ENCODE results near the gene VGLL2. TPM values are rescaled to one million over a fixed set of nuclear protein-coding genes. Genes with fewer than 3 reads are reported as not detected.

Gene VGLL2
- polyA plus RNA-seq, 1 of the 3 experiments (the other 2 are of a cell fraction), result 0.02 TPM

- TF ChIP-seq REST (IDR thresholded peaks at IDR 0.05; ENCODE audit: low read depth, low read length) (no peak), RCOR1 (IDR thresholded peaks at IDR 0.05; ENCODE audit: low read length) (no peak)
Measured at GRCh38 chr6:117307655-117308054, 42.3 kb downstream of the VGLL2 start (continued).

- Histone ChIP-seq H2AFZ (ENCODE audit: low read depth) (no peak overlapping the region), H3K27ac (ENCODE audit: low read depth in 2 of 2, low read length in 1 of 2) (no peak overlapping the region), H3K4me2 (no peak overlapping the region), H3F3A (replicated peaks; ENCODE audit: insufficient read depth) (no peaks in the 10 kb centered on the region), H3K9ac (no peak overlapping the region), H3K79me2 (ENCODE audit: insufficient read depth) (no peaks in the 10 kb centered on the region), H3K4me3 (ENCODE audit: low read depth in 2 of 2, low read length in 1 of 2) (no peak overlapping the region), H3K27me3 (ENCODE audit: insufficient read depth) (no peaks in the 10 kb centered on the region), H3K36me3 (replicated peaks in 1 of 2; ENCODE audit: control insufficient read depth in 1 of 2, insufficient read depth in 2 of 2, low read length in 1 of 2) (no peaks in the 10 kb centered on the region), H4K20me1 (ENCODE audit: insufficient read depth) (no peaks in the 10 kb centered on the region), H3K4me1 (ENCODE audit: control insufficient read depth in 1 of 2, insufficient read depth in 2 of 2, low read depth in 1 of 2, low read length in 1 of 2) (no peaks in the 10 kb centered on the region), H3K9me2 (no peaks in the 10 kb centered on the region), H3K9me3 (no peaks in the 10 kb centered on the region)
- 7% methylated on average over 3 of the region's 3 CpGs for WGBS (ENCODE audit: low lambda C conversion rate)
- no peak for DNase-seq
- CTCF ChIA-PET, result no interaction called here
- no peak for TF ChIP-seq RFX5 (IDR thresholded peaks at IDR 0.05; ENCODE audit: low read length)
- TF ChIP-seq MAX (IDR thresholded peaks at IDR 0.05; ENCODE audit: low read depth), result no peak
- no peak for TF ChIP-seq ZBTB33 (IDR thresholded peaks at IDR 0.05; ENCODE audit: borderline replicate concordance, low read depth)
- TF ChIP-seq POLR2AphosphoS5 (IDR thresholded peaks at IDR 0.05; ENCODE audit: low read depth, low read length), result no peak
- no peak for TF ChIP-seq MXI1 (IDR thresholded peaks at IDR 0.05; ENCODE audit: low read depth, low read length)
- no peak for TF ChIP-seq SMC3 (IDR thresholded peaks at IDR 0.05; ENCODE audit: low read depth, low read length)
- no peak for TF ChIP-seq RXRA (IDR thresholded peaks at IDR 0.05; ENCODE audit: borderline replicate concordance, low read depth)
- no peak for TF ChIP-seq TAF1 (IDR thresholded peaks at IDR 0.05; ENCODE audit: borderline replicate concordance, low read depth, low read length)
- TF ChIP-seq TCF12 (IDR thresholded peaks at IDR 0.05), result no peak
- no peak for TF ChIP-seq SIN3A (IDR thresholded peaks at IDR 0.05; ENCODE audit: borderline replicate concordance, low read depth, low read length)
- TF ChIP-seq CHD2 (IDR thresholded peaks at IDR 0.05; ENCODE audit: low read length, partially characterized antibody), result no peak
- TF ChIP-seq IRF3 (IDR thresholded peaks at IDR 0.05; ENCODE audit: low read depth, low read length), result no peak
- TF ChIP-seq, protein P1, sequence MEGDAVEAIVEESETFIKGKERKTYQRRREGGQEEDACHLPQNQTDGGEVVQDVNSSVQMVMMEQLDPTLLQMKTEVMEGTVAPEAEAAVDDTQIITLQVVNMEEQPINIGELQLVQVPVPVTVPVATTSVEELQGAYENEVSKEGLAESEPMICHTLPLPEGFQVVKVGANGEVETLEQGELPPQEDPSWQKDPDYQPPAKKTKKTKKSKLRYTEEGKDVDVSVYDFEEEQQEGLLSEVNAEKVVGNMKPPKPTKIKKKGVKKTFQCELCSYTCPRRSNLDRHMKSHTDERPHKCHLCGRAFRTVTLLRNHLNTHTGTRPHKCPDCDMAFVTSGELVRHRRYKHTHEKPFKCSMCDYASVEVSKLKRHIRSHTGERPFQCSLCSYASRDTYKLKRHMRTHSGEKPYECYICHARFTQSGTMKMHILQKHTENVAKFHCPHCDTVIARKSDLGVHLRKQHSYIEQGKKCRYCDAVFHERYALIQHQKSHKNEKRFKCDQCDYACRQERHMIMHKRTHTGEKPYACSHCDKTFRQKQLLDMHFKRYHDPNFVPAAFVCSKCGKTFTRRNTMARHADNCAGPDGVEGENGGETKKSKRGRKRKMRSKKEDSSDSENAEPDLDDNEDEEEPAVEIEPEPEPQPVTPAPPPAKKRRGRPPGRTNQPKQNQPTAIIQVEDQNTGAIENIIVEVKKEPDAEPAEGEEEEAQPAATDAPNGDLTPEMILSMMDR (IDR thresholded peaks at IDR 0.05), result no peak
- TF ChIP-seq, protein P2, sequence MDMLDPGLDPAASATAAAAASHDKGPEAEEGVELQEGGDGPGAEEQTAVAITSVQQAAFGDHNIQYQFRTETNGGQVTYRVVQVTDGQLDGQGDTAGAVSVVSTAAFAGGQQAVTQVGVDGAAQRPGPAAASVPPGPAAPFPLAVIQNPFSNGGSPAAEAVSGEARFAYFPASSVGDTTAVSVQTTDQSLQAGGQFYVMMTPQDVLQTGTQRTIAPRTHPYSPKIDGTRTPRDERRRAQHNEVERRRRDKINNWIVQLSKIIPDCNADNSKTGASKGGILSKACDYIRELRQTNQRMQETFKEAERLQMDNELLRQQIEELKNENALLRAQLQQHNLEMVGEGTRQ (IDR thresholded peaks at IDR 0.05; ENCODE audit: borderline replicate concordance, low read depth, low read length), result no peak
- TF ChIP-seq FOSL2 (IDR thresholded peaks at IDR 0.05; ENCODE audit: borderline replicate concordance, low read depth), result no peak
- POLR2A ChIA-PET, result no interaction called here
Measured at GRCh38 chr6:117309069-117309468, 43.7 kb downstream of the VGLL2 start.
